Measurements from ENCODE around the gene SLC35A4. TPM values are rescaled to one million over a fixed set of nuclear protein-coding genes. Genes with fewer than 3 reads are reported as not detected.

Gene SLC35A4
- total and polyA plus RNA-seq, 11 donors = 39.2 to 118 (median 75.9) TPM

- Histone ChIP-seq H3K4me3 (peak within 1 kb of the TSS; percentile 56 to 99 (median 78)), H3K36me3 (peaks cover 0 to 39% (median 25%) of the 10 kb centered on the region in 9 donors), H3K4me1 (peaks cover 0 to 50% (median 32%) of the 10 kb centered on the region in 12 donors), H3K27ac (peak within 1 kb of the TSS; percentile 58 to 97 (median 90)), H3K9me3 (no peaks in the 10 kb centered on the region), H3K27me3 (no peaks in the 10 kb centered on the region)
- WGBS, 4 donors = 1 to 6% (median 1%) methylated on average over 5 to 46 of the region's 46 CpGs
- intact Hi-C loops (cut with DNase I) = loop anchor here in 1 of 10 donors (5.0 kb wide), 1 partner anchor 140 kb away; no protein-coding TSS in a partner anchor
- ATAC-seq (peak; percentile 91 to 98 (median 96)), DNase-seq (peak; percentile 93 to 97 (median 94))
- TF ChIP-seq POLR2A (IDR thresholded peaks at IDR 0.05) (peak; percentile 53 to 90), CTCF (IDR thresholded peaks at IDR 0.05) (peak in 1 of 12 donors; percentile 5)
Measured at GRCh38 chr5:140557136-140557805, 7.4 kb upstream of the SLC35A4 start, which contains the start of gene SRA1. SRA1 (minus strand) TSS chr5:140557473; CDS start chr5:140557452, 21 bp downstream.

DNA sequence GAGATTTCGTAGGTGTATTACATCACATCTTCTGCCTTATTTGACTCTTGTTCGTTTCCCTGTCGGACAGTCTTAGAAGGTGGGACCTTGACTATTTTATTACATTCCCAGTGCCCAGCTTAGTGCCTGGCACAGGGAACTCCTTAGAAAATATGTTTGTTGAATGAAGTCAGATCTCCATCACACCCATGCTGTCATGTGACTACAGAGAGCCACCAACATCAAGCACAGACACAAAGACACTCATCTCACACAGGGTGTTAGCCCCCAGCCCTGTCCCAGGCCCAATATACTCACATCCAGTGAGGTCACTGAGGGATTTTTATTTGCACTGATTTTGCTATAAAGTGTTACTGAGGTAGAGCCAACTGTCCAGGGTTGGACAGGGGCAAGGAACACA, 6.7 kb upstream of the SLC35A4 start:
- DNase-seq (no peak), ATAC-seq (no peak)
- WGBS, 4 donors = 81 to 90% (median 85%) methylated on average over 3 of the region's 3 CpGs
- H3K36me3 ChIP-seq = peaks cover 0 to 32% (median 21%) of the 10 kb centered on the region in 9 donors
- peak overlapping the region in 11 of 12 donors; percentile 83 to 97 (median 90) for H3K27ac ChIP-seq
- H3K27me3 ChIP-seq = no peaks in the 10 kb centered on the region
- no peak for TF ChIP-seq POLR2A (IDR thresholded peaks at IDR 0.05)
- no peak for TF ChIP-seq CTCF (IDR thresholded peaks at IDR 0.05)
- H3K4me1 ChIP-seq = peaks cover 0 to 56% (median 37%) of the 10 kb centered on the region in 12 donors
- H3K9me3 ChIP-seq = no peaks in the 10 kb centered on the region
- peak overlapping the region in 1 of 12 donors; percentile 83 for H3K4me3 ChIP-seq
- intact Hi-C loops (cut with DNase I) = loop anchor here in 1 of 10 donors (5.0 kb wide), 1 partner anchor 139 kb away; no protein-coding TSS in a partner anchor

DNA sequence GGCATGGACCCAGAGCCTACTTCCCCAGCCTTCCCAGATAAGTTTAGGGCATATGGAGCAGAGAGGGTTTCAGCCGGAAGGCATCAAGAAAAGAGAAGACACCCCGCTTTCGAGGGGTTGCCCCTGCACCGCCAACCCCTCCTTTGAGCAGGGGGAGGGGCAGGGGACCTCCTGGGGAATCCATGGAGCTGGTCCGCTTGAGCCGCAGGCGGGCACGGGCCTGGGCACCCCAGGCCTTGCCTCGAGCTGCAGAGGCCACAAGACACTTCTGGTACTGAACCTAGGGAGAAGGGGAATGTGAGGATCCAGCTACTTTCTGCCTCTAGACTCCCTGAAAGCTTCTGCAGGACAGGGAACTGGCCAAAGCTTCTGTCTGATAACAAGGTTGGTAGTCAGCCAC, 6.1 kb upstream of the SLC35A4 start:
- DNase-seq (no peak), ATAC-seq (no peak)
- Histone ChIP-seq H3K9me3 (no peaks in the 10 kb centered on the region), H3K4me1 (peaks cover 0 to 56% (median 42%) of the 10 kb centered on the region in 12 donors), H3K27me3 (no peaks in the 10 kb centered on the region), H3K27ac (no peak overlapping the region), H3K4me3 (no peak overlapping the region), H3K36me3 (peaks cover 0 to 29% (median 21%) of the 10 kb centered on the region in 9 donors)
- WGBS, 4 donors = 93 to 97% (median 95%) methylated on average over 9 of the region's 9 CpGs
- intact Hi-C loops (cut with DNase I) = loop anchor here in 1 of 10 donors (5.0 kb wide), 1 partner anchor 139 kb away; no protein-coding TSS in a partner anchor
- TF ChIP-seq POLR2A (IDR thresholded peaks at IDR 0.05) (no peak), CTCF (IDR thresholded peaks at IDR 0.05) (no peak)

DNA sequence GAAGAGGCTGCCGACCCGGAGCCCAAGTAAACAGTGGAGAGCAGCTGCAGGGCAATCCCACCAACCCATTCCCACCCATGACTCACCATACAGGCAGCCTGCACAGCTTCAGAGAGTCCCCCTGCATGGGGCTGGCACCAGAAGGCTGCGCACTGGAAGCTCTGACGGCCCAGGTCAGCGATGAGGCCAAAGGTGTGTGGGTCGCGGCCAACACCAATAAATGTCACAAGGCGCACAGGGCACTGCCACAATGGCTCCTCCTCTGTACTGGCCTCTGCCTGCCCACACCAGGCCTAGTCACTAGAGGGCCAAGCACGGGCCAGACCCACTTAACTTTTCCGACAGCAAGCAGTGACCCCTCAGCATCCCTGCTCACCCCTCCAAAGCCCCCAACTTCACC, 4.4 kb upstream of the SLC35A4 start:
- DNase-seq (no peak), ATAC-seq (no peak)
- intact Hi-C loops (cut with DNase I) = loop anchor here in 2 of 10 donors (5.0 to 10.0 kb wide), 2 partner anchors 72 to 145 kb away; partner anchors contain the start of genes CD14 (in 1 of the 2) and ZMAT2 (in 1 of the 2)
- Histone ChIP-seq H3K36me3 (peaks cover 0 to 29% (median 16%) of the 10 kb centered on the region in 9 donors), H3K4me3 (no peak overlapping the region), H3K4me1 (peaks cover 0 to 47% (median 35%) of the 10 kb centered on the region in 12 donors), H3K9me3 (no peaks in the 10 kb centered on the region), H3K27me3 (no peaks in the 10 kb centered on the region), H3K27ac (no peak overlapping the region)
- WGBS, 4 donors = 89 to 95% (median 92%) methylated on average over 10 of the region's 10 CpGs
- TF ChIP-seq POLR2A (IDR thresholded peaks at IDR 0.05) = no peak
- TF ChIP-seq CTCF (IDR thresholded peaks at IDR 0.05) = no peak

All from heart left ventricle (tissue), 16 donors.